HUES48 (cell line): ENCODE data around the gene TMEM250.

Experiments
- H3K27ac ChIP-seq: one replicate; pipeline ENCODE4 v1.7.0; 2013; ENCODE audit warnings: low read depth, low read length, inconsistent platforms
- H3K27me3 ChIP-seq: 2 replicates; pipeline ENCODE4 v1.6.1; 2013; ENCODE audit warnings: mild to moderate bottlenecking, low read length; ENCODE audit not compliant: control insufficient read depth, insufficient read depth
- H3K36me3 ChIP-seq: 2 replicates; pipeline ENCODE4 v1.6.1; 2013; ENCODE audit warnings: low read length; ENCODE audit not compliant: control insufficient read depth, insufficient read depth
- H3K4me1 ChIP-seq: 2 replicates; pipeline ENCODE4 v1.6.1; 2013; ENCODE audit warnings: mild to moderate bottlenecking, low read length; ENCODE audit not compliant: control insufficient read depth, insufficient read depth
- H3K4me3 ChIP-seq: 2 replicates; pipeline ENCODE4 v1.5.1; 2013; ENCODE audit warnings: mild to moderate bottlenecking, low read depth, low read length
- H3K9ac ChIP-seq: 2 replicates; pipeline ENCODE4 v1.6.1; 2013; ENCODE audit warnings: mild to moderate bottlenecking, low read depth, low read length, moderate library complexity
- H3K9me3 ChIP-seq: 2 replicates; pipeline ENCODE4 v1.6.1; 2013; ENCODE audit warnings: low read length; ENCODE audit not compliant: control insufficient read depth, insufficient read depth

TMEM250 gene

GRCh38 chr9:136118320-136119060, at the start of gene TMEM250:
TSS of gene TMEM250 (minus strand) at chr9:136118875. CDS start at chr9:136116900, 1,975 bp downstream.
- H3K4me3 ChIP-seq = peak within 1 kb of the TSS; percentile 77
- no peaks in the 10 kb centered on the region for H3K27me3 ChIP-seq
- peaks cover 16% of the 10 kb centered on the region for H3K36me3 ChIP-seq
- H3K9ac ChIP-seq = peak within 1 kb of the TSS; percentile 57
- H3K9me3 ChIP-seq = no peaks in the 10 kb centered on the region
- H3K27ac ChIP-seq = peak within 1 kb of the TSS; percentile 85
- peaks cover 10% of the 10 kb centered on the region for H3K4me1 ChIP-seq

GRCh38 chr9:136163248-136163850, 44.7 kb upstream of the TMEM250 start:
- Histone ChIP-seq H3K36me3 (no peaks in the 10 kb centered on the region), H3K9me3 (no peaks in the 10 kb centered on the region), H3K27ac (no peak overlapping the region), H3K9ac (no peak overlapping the region), H3K4me3 (no peak overlapping the region), H3K27me3 (no peaks in the 10 kb centered on the region), H3K4me1 (no peaks in the 10 kb centered on the region; the same call in 1 of the 2 replicates)

DNA sequence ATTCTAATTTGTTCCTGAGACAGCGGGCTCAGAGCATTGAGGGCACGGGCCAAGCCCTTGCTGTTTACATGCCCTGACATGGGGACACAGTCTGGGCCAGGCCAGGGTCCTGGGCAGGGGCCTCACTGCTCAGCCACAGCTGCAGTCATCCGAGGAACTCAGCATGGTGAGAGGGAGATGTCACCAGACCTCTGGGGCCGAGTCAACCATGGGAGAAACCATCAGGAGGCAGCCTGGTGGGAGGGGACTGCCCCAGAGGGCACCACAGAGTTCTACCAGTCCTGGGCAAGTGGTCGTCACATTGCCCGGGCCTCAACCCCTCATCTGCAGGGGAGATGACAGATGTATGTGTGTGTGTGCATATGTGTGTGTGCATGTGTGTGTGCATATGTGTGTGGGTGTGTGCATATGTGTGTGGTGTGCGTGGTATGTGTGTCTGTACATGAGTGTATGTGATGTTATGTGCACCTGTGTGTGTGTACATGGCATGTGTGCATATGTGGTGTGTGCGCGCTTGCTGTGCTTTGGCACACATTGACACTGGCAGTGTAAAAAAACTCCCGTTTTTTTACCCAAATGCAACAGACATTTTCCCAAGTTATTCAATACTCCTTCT, 42.4 kb upstream of the TMEM250 start:
- Histone ChIP-seq H3K9ac (no peak overlapping the region), H3K36me3 (no peaks in the 10 kb centered on the region), H3K4me3 (no peak overlapping the region), H3K4me1 (no peaks in the 10 kb centered on the region; the same call in 1 of the 2 replicates), H3K27ac (no peak overlapping the region), H3K27me3 (no peaks in the 10 kb centered on the region), H3K9me3 (no peaks in the 10 kb centered on the region)

GRCh38 chr9:136160381-136160841, 41.7 kb upstream of the TMEM250 start:
- Histone ChIP-seq H3K4me3 (no peak overlapping the region), H3K27ac (no peak overlapping the region), H3K36me3 (no peaks in the 10 kb centered on the region), H3K27me3 (no peaks in the 10 kb centered on the region), H3K4me1 (no peaks in the 10 kb centered on the region; the same call in 1 of the 2 replicates), H3K9ac (no peak overlapping the region), H3K9me3 (no peaks in the 10 kb centered on the region)

GRCh38 chr9:136159851-136160250, 41.2 kb upstream of the TMEM250 start:
- Histone ChIP-seq H3K36me3 (no peaks in the 10 kb centered on the region), H3K27me3 (no peaks in the 10 kb centered on the region), H3K27ac (no peak overlapping the region)

DNA sequence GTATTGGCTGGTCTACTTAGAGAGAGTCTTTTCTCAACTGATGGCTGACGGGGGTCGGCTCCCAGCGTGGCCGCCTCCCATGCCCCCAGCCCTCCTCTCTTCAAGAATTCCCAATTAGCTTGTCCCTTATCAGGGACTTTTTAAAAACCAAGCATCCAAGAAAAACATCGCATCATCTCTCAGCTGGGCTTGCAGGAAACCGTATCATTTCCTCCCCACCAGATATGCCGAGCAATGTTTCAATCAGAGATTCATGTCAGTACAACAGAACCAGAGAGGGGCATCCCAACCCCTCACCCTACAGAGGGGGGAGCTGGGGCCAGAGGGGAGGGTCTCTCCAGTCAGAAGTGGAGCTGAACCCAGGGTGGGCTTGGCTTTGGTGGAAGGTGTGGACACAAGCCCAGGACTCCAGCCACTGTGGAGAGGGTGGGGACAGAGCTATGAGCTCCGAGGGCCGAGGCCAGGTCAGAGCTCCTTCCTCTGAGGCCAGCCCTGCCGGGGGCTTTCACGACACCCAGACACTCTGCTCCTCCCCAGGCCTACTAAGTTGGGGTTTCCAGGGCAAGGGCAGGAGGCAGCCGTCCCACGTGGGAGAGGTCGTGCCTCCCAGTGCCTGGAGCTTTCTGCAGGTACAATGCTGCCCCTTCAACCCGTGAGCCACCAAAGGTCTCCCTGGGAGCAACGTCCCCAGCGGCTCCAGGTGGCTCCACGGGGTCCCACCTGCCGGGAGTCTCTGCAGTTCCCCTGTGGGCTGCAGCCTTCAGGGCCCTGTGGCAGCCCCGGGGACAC, 39.0 kb upstream of the TMEM250 start:
- H3K9me3 ChIP-seq = no peaks in the 10 kb centered on the region
- H3K27ac ChIP-seq = no peak overlapping the region
- no peaks in the 10 kb centered on the region for H3K27me3 ChIP-seq
- H3K36me3 ChIP-seq = no peaks in the 10 kb centered on the region
- H3K9ac ChIP-seq = no peak overlapping the region
- H3K4me3 ChIP-seq = no peak overlapping the region
- no peaks in the 10 kb centered on the region; the same call in 1 of the 2 replicates for H3K4me1 ChIP-seq

More at GRCh38 chr9:136159851-136160250, 41.2 kb upstream of the TMEM250 start:
- Histone ChIP-seq H3K4me3 (no peak overlapping the region), H3K9me3 (no peaks in the 10 kb centered on the region), H3K9ac (no peak overlapping the region), H3K4me1 (no peaks in the 10 kb centered on the region; the same call in 1 of the 2 replicates)

- Histone ChIP-seq H3K4me3 (no peak overlapping the region), H3K36me3 (no peaks in the 10 kb centered on the region), H3K27ac (no peak overlapping the region), H3K9me3 (no peaks in the 10 kb centered on the region), H3K4me1 (peaks cover 6% of the 10 kb centered on the region; the same call in 1 of the 2 replicates), H3K27me3 (no peaks in the 10 kb centered on the region; the same call in 1 of the 2 replicates), H3K9ac (no peak overlapping the region)
Observed at GRCh38 chr9:136156209-136157120, 37.8 kb upstream of the TMEM250 start.

- peaks cover 3% of the 10 kb centered on the region; the same call in 1 of the 2 replicates for H3K27me3 ChIP-seq
Observed at GRCh38 chr9:136155576-136155975, 36.9 kb upstream of the TMEM250 start.

DNA sequence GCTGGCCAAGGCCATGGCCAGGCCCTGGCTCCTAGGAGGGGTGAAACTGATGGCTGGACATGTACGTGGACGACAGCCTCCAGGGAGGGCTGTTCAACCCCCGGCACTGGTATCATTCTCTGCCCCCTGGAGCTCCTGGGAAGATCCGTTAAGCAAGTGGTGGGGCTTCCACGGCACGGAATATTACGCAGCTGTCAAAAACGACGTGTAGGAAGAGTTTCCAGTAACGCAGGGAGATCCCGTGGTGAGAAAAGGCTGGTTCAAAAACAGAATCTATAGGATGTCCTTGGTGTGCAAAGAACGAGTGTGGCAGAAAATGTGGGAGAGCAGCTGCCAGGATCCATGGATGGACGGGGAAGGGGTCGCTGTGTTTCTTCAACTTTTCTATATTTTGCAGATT, 36.3 kb upstream of the TMEM250 start:
- H3K9ac ChIP-seq = no peak overlapping the region
- H3K27ac ChIP-seq = no peak overlapping the region
- no peaks in the 10 kb centered on the region for H3K9me3 ChIP-seq
- peaks cover 12% of the 10 kb centered on the region for H3K4me1 ChIP-seq
- H3K4me3 ChIP-seq = no peak overlapping the region
- peaks cover 9% of the 10 kb centered on the region; the same call in 1 of the 2 replicates for H3K27me3 ChIP-seq
- H3K36me3 ChIP-seq = no peaks in the 10 kb centered on the region

More at GRCh38 chr9:136155576-136155975, 36.9 kb upstream of the TMEM250 start:
- H3K36me3 ChIP-seq = no peaks in the 10 kb centered on the region
- peaks cover 12% of the 10 kb centered on the region for H3K4me1 ChIP-seq
- H3K4me3 ChIP-seq = no peak overlapping the region
- no peak overlapping the region for H3K9ac ChIP-seq
- no peaks in the 10 kb centered on the region for H3K9me3 ChIP-seq
- H3K27ac ChIP-seq = no peak overlapping the region
